Transverse colon (tissue), 4 donors: ENCODE data around the gene RCAN3. TPM values are rescaled to one million over a fixed set of nuclear protein-coding genes. Genes with fewer than 3 reads are reported as not detected.
"Not testable (repeated sequence)": the region's sequence is repeated elsewhere in the genome, so short reads cannot be mapped to it uniquely, and the experiment has no call there.

Experiments
- DNase-seq: peaks from one replicate; pipeline ENCODE4 v3.0.0-alpha.2; 2019
- H3K27ac ChIP-seq, 4 donors: fragments of 200-600 bp; sonication (generic); 2 replicates each; pipeline ENCODE4 v1.5.1; 2016 to 2018; ENCODE audit warnings: inconsistent platforms in 4 of 4
- H3K27me3 ChIP-seq: fragments of 200-600 bp; sonication (generic); 2 replicates; pipeline ENCODE4 v1.5.1; 2017; ENCODE audit warnings: inconsistent platforms
- H3K36me3 ChIP-seq, 4 donors: fragments of 200-600 bp; sonication (generic); 2 replicates each; pipeline ENCODE4 v1.5.1; 2017 to 2019; ENCODE audit warnings: inconsistent platforms in 4 of 4
- H3K4me1 ChIP-seq, 4 donors: fragments of 200-600 bp; sonication (generic); 2 replicates each; pipeline ENCODE4 v1.5.1; 2017 to 2020; ENCODE audit warnings: inconsistent platforms in 4 of 4
- H3K4me3 ChIP-seq, 4 donors: fragments of 200-600 bp; sonication (generic); 1 replicate in 1 of 4; 2 replicates in 3 of 4; pipeline versions ENCODE4 v1.5.1 to v1.6.1; 2017 to 2019; ENCODE audit warnings: inconsistent platforms in 4 of 4
- H3K9me3 ChIP-seq, 2 donors: fragments of 200-600 bp; sonication (generic); 2 replicates each; pipeline ENCODE4 v1.5.1; 2017 to 2019; ENCODE audit warnings: inconsistent platforms in 2 of 2
- EP300 ChIP-seq: sonication (generic); formaldehyde crosslinking; IDR thresholded peaks from one replicate; pipeline ENCODE4 v1.6.1; 2017; ENCODE audit warnings: antibody characterized with exemption, low read depth
- POLR2A ChIP-seq: fragments of 450-650 bp; IDR thresholded peaks from one replicate; pipeline ENCODE4 v1.6.1; 2016; ENCODE audit warnings: antibody characterized with exemption, mild to moderate bottlenecking, moderate library complexity
- POLR2AphosphoS5 ChIP-seq, 3 donors: sonication (generic); formaldehyde crosslinking; IDR thresholded peaks; one replicate each; pipeline ENCODE4 v1.6.1; 2016; ENCODE audit warnings: antibody characterized with exemption in 3 of 3
- WGBS, 2 donors: methylation state at CpG; one replicate each; pipeline ENCODE4 v1.1.5; 2018; ENCODE audit warnings: low coverage in 1 of 2; 5-methylcytosine and 5-hydroxymethylcytosine counted together
- in situ Hi-C, 4 donors: fragments of 200-750 bp; cut with MboI; loops; one replicate each; pipeline versions ENCODE4 v1.15.0 to v1.15.1; 2017; ENCODE audit warnings: low sequenced_read_pairs in 3 of 4, low pct_ligation_motif_present in 1 of 4, low pct_unique_long_range_greater_than_20kb in 1 of 4
- intact Hi-C: fragments of 100-400 bp; cut with DNase I; formaldehyde crosslinking; loops from one replicate; pipeline ENCODE4 v1.15.1; 2023; ENCODE audit warnings: low total_unique reads
- total RNA-seq, 4 donors: library from RNA; depleted of rRNA; stranded (reverse); fragments of >200 nt; gene quantifications; one replicate each; pipeline ENCODE4 v1.1.0, GENCODE V29; 2016
- TF ChIP-seq, protein P1 (sequence below), 5 experiments: fragments of 200-600 bp in 3 of 5; fragments of 450-650 bp in 2 of 5; sonication (generic) in 3 of 5; IDR thresholded peaks; 1 replicate in 2 of 5; 2 replicates in 3 of 5; pipeline ENCODE4 v1.5.1; 2016 to 2017; ENCODE audit warnings: antibody characterized with exemption in 5 of 5, inconsistent platforms in 3 of 5, mild to moderate bottlenecking in 2 of 5, moderate library complexity in 1 of 5

The RCAN3 gene
- total RNA-seq, 4 donors from 2014 or later, result 6.4 to 17.5 (median 11.3) TPM

GRCh38 chr1:24490101-24490781 lies 12.4 kb upstream of the RCAN3 start:
- no peaks in the 10 kb centered on the region for H3K9me3 ChIP-seq
- TF ChIP-seq, protein P1, sequence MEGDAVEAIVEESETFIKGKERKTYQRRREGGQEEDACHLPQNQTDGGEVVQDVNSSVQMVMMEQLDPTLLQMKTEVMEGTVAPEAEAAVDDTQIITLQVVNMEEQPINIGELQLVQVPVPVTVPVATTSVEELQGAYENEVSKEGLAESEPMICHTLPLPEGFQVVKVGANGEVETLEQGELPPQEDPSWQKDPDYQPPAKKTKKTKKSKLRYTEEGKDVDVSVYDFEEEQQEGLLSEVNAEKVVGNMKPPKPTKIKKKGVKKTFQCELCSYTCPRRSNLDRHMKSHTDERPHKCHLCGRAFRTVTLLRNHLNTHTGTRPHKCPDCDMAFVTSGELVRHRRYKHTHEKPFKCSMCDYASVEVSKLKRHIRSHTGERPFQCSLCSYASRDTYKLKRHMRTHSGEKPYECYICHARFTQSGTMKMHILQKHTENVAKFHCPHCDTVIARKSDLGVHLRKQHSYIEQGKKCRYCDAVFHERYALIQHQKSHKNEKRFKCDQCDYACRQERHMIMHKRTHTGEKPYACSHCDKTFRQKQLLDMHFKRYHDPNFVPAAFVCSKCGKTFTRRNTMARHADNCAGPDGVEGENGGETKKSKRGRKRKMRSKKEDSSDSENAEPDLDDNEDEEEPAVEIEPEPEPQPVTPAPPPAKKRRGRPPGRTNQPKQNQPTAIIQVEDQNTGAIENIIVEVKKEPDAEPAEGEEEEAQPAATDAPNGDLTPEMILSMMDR (IDR thresholded peaks at IDR 0.05), result no peak
- no peak for TF ChIP-seq POLR2AphosphoS5 (IDR thresholded peaks at IDR 0.05)
- TF ChIP-seq EP300, result no peak
- TF ChIP-seq POLR2A, result no peak
- no peak overlapping the region for H3K4me3 ChIP-seq
- in situ Hi-C loops (no loop called here), intact Hi-C loops (no loop called here)
- H3K27ac ChIP-seq, result no peak overlapping the region
- WGBS, 2 donors, result 94% methylated on average over 3 of the region's 18 CpGs; no CpG with 5 or more reads in 1 of the 2 donors
- no peaks in the 10 kb centered on the region for H3K27me3 ChIP-seq
- H3K36me3 ChIP-seq, result no peaks in the 10 kb centered on the region
- no peaks in the 10 kb centered on the region for H3K4me1 ChIP-seq
- DNase-seq, result no peak

DNA sequence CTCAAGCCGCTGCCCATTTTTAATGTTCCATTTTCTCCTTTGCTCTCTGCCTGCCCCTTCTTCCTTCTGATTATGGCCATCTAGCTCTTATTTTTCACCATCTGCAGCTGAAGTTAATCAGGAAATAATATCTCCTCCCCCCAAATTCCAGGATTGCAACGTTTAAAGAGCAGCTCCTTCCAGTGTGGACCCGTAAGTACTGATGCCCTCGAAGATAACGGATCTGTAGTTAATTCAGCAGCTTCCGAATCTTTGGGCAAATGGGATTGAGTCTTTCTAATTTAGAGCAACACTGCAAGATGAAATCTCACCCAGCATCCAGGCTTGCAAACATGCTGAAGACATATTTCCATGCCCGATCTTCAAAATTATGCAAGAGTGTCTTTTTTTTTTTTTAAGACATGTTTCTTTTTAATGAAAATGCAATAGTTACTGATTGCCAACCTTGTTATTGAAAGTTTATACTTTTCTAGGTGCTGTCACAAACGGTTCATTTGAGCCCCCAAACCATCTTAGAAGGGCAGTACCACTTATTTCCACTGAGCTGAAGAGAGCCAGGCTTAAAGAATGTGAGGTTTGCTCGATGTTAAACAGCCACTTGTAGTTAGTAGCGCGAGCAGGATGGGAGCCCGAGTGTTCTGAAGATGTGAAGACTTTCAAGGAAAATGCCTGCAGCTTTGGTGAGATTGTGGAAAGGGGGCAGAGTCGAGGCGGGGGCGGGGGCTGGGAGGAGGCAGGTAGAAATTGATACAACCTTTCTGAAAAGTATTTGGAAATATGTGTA lies 10.9 kb upstream of the RCAN3 start:
- H3K36me3 ChIP-seq, result no peaks in the 10 kb centered on the region
- in situ Hi-C loops (no loop called here), intact Hi-C loops (no loop called here)
- TF ChIP-seq, protein P1 (IDR thresholded peaks at IDR 0.05), result no peak
- TF ChIP-seq EP300 (no peak), POLR2A (no peak), POLR2AphosphoS5 (IDR thresholded peaks at IDR 0.05) (no peak)
- DNase-seq, result no peak
- H3K27me3 ChIP-seq, result no peaks in the 10 kb centered on the region
- 59 to 69% methylated on average over 12 to 15 of the region's 15 CpGs for WGBS, 2 donors
- no peak overlapping the region for H3K4me3 ChIP-seq
- H3K27ac ChIP-seq, result no peak overlapping the region
- H3K9me3 ChIP-seq, result no peaks in the 10 kb centered on the region
- no peaks in the 10 kb centered on the region for H3K4me1 ChIP-seq

DNA sequence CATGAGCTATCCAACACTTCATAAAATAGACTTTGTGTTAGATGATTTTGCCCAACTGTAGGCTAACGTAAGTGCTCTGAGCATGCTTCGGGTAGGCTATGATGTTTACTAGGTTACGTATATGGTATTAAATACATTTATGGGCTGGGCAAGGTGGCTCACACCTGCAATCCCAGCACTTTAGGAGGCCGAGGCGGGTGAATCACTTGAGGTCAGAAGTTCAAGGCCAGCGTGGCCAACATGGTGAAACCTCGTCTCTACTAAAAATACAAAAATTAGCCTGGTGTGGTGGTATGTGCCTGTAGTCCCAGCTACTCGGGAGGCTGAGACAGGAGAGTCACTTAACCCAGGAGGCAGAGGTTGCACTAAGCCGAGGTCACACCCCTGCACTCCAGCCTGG lies 9.7 kb upstream of the RCAN3 start:
- in situ Hi-C loops, DNase-seq, intact Hi-C loops, H3K4me1 ChIP-seq, H3K27me3 ChIP-seq, H3K4me3 ChIP-seq, H3K27ac ChIP-seq, H3K9me3 ChIP-seq, H3K36me3 ChIP-seq: not testable (repeated sequence)
- 73 to 87% methylated on average over 7 to 9 of the region's 9 CpGs for WGBS, 2 donors

- Histone ChIP-seq H3K4me3 (no peak overlapping the region), H3K4me1 (no peaks in the 10 kb centered on the region), H3K36me3 (no peaks in the 10 kb centered on the region), H3K27me3 (no peaks in the 10 kb centered on the region), H3K27ac (no peak overlapping the region), H3K9me3 (no peaks in the 10 kb centered on the region)
- intact Hi-C loops, result no loop called here
- DNase-seq, result no peak
- in situ Hi-C loops, result no loop called here
- TF ChIP-seq POLR2A, result no peak
- TF ChIP-seq POLR2AphosphoS5 (IDR thresholded peaks at IDR 0.05), result no peak
- TF ChIP-seq, protein P1 (IDR thresholded peaks at IDR 0.05), result no peak
- 60 to 81% methylated on average over 1 to 3 of the region's 3 CpGs for WGBS, 2 donors
These were observed 8.9 kb upstream of the RCAN3 start for GRCh38 chr1:24493785-24494184.
